Measurements from ENCODE around the gene FBN2.
"Not testable (repeated sequence)": the region's sequence is repeated elsewhere in the genome, so short reads cannot be mapped to it uniquely, and the experiment has no call there.

Gene FBN2

GRCh38 chr5:128408622-128409021 is 129.4 kb downstream of the FBN2 start:
- TF ChIP-seq GATA1 (IDR thresholded peaks at IDR 0.05; ENCODE audit: low read depth, low read length) (no peak), POLR2A (IDR thresholded peaks at IDR 0.05; ENCODE audit: low read length) (no peak)
- DNase-seq, result no peak

- no peak for TF ChIP-seq POLR2A (IDR thresholded peaks at IDR 0.05; ENCODE audit: low read length)
- TF ChIP-seq GATA1 (IDR thresholded peaks at IDR 0.05; ENCODE audit: low read depth, low read length), result no peak
- no peak for DNase-seq
These were observed 130.1 kb downstream of the FBN2 start for GRCh38 chr5:128407944-128408343.

- no peak for DNase-seq
- TF ChIP-seq POLR2A (IDR thresholded peaks at IDR 0.05; ENCODE audit: low read length) (no peak), GATA1 (IDR thresholded peaks at IDR 0.05; ENCODE audit: low read depth, low read length) (no peak)
These were observed 131.2 kb downstream of the FBN2 start for GRCh38 chr5:128406803-128407202.

- no peak for DNase-seq
- TF ChIP-seq GATA1 (IDR thresholded peaks at IDR 0.05; ENCODE audit: low read depth, low read length) (no peak), POLR2A (IDR thresholded peaks at IDR 0.05; ENCODE audit: low read length) (no peak)
These were observed 132.9 kb downstream of the FBN2 start for GRCh38 chr5:128405159-128405558.

GRCh38 chr5:128403333-128403732 is 134.7 kb downstream of the FBN2 start:
- TF ChIP-seq POLR2A (IDR thresholded peaks at IDR 0.05; ENCODE audit: low read length) (no peak), GATA1 (IDR thresholded peaks at IDR 0.05; ENCODE audit: low read depth, low read length) (no peak)
- no peak for DNase-seq

GRCh38 chr5:128402506-128402905 is 135.5 kb downstream of the FBN2 start:
- DNase-seq, result no peak
- TF ChIP-seq GATA1 (IDR thresholded peaks at IDR 0.05; ENCODE audit: low read depth, low read length) (no peak), POLR2A (IDR thresholded peaks at IDR 0.05; ENCODE audit: low read length) (no peak)

GRCh38 chr5:128400766-128401165 is 137.3 kb downstream of the FBN2 start:
- DNase-seq, result not testable (repeated sequence)

GRCh38 chr5:128399111-128399510 is 138.9 kb downstream of the FBN2 start:
- no peak for DNase-seq
- TF ChIP-seq POLR2A (IDR thresholded peaks at IDR 0.05; ENCODE audit: low read length) (no peak), GATA1 (IDR thresholded peaks at IDR 0.05; ENCODE audit: low read depth, low read length) (no peak)

- TF ChIP-seq POLR2A (IDR thresholded peaks at IDR 0.05; ENCODE audit: low read length) (no peak), GATA1 (IDR thresholded peaks at IDR 0.05; ENCODE audit: low read depth, low read length) (no peak)
- no peak for DNase-seq
These were observed 140.2 kb downstream of the FBN2 start for GRCh38 chr5:128397876-128398275.

- TF ChIP-seq GATA1 (IDR thresholded peaks at IDR 0.05; ENCODE audit: low read depth, low read length) (no peak), POLR2A (IDR thresholded peaks at IDR 0.05; ENCODE audit: low read length) (no peak)
- no peak for DNase-seq
These were observed 143.0 kb downstream of the FBN2 start for GRCh38 chr5:128395073-128395472.

- no peak for TF ChIP-seq GATA1 (IDR thresholded peaks at IDR 0.05; ENCODE audit: low read depth, low read length)
- no peak for TF ChIP-seq POLR2A (IDR thresholded peaks at IDR 0.05; ENCODE audit: low read length)
- DNase-seq, result no peak
These were observed 154.0 kb downstream of the FBN2 start for GRCh38 chr5:128384068-128384467.

- no peak for TF ChIP-seq GATA1 (IDR thresholded peaks at IDR 0.05; ENCODE audit: low read depth, low read length)
- no peak for TF ChIP-seq POLR2A (IDR thresholded peaks at IDR 0.05; ENCODE audit: low read length)
- DNase-seq, result no peak
These were observed 157.7 kb downstream of the FBN2 start for GRCh38 chr5:128380337-128380736.

GRCh38 chr5:128378632-128379031 is 159.4 kb downstream of the FBN2 start:
- no peak for TF ChIP-seq GATA1 (IDR thresholded peaks at IDR 0.05; ENCODE audit: low read depth, low read length)
- no peak for TF ChIP-seq POLR2A (IDR thresholded peaks at IDR 0.05; ENCODE audit: low read length)

GRCh38 chr5:128378196-128378595 is 159.8 kb downstream of the FBN2 start:
- no peak for DNase-seq
- TF ChIP-seq POLR2A (IDR thresholded peaks at IDR 0.05; ENCODE audit: low read length) (no peak), GATA1 (IDR thresholded peaks at IDR 0.05; ENCODE audit: low read depth, low read length) (no peak)

More at GRCh38 chr5:128378632-128379031, 159.4 kb downstream of the FBN2 start:
- no peak for DNase-seq

- no peak for TF ChIP-seq GATA1 (IDR thresholded peaks at IDR 0.05; ENCODE audit: low read depth, low read length)
- no peak for TF ChIP-seq POLR2A (IDR thresholded peaks at IDR 0.05; ENCODE audit: low read length)
- no peak for DNase-seq
These were observed 161.5 kb downstream of the FBN2 start for GRCh38 chr5:128376577-128376976.

- DNase-seq, result no peak
These were observed 171.9 kb downstream of the FBN2 start for GRCh38 chr5:128366147-128366546.

More at GRCh38 chr5:128366147-128366546, 171.9 kb downstream of the FBN2 start:
- TF ChIP-seq POLR2A (IDR thresholded peaks at IDR 0.05; ENCODE audit: low read length), result no peak
- no peak for TF ChIP-seq GATA1 (IDR thresholded peaks at IDR 0.05; ENCODE audit: low read depth, low read length)
